Measurements from ENCODE around the gene ATOSA.

GRCh38 chr15:52715411-52715810 is 36.2 kb upstream of the ATOSA start:
- TF ChIP-seq POLR2AphosphoS5 (IDR thresholded peaks at IDR 0.05; ENCODE audit: low read depth, low read length) (no peak), POLR2A (IDR thresholded peaks at IDR 0.05; ENCODE audit: low read depth, low read length) (no peak), TAF1 (IDR thresholded peaks at IDR 0.05; ENCODE audit: low read depth, low read length) (no peak)
